Measurements from ENCODE around the gene TMEM141.
A peak's percentile ranks its signal among the peaks of the same experiment; 100 is the strongest.

TMEM141 gene

GRCh38 chr9:136790640-136791515, at the start of gene TMEM141:
Gene TMEM141 (plus strand): TSS chr9:136791344. CDS start chr9:136791371, 27 bp downstream.
- DNase-seq, result peak; percentile 100

DNA sequence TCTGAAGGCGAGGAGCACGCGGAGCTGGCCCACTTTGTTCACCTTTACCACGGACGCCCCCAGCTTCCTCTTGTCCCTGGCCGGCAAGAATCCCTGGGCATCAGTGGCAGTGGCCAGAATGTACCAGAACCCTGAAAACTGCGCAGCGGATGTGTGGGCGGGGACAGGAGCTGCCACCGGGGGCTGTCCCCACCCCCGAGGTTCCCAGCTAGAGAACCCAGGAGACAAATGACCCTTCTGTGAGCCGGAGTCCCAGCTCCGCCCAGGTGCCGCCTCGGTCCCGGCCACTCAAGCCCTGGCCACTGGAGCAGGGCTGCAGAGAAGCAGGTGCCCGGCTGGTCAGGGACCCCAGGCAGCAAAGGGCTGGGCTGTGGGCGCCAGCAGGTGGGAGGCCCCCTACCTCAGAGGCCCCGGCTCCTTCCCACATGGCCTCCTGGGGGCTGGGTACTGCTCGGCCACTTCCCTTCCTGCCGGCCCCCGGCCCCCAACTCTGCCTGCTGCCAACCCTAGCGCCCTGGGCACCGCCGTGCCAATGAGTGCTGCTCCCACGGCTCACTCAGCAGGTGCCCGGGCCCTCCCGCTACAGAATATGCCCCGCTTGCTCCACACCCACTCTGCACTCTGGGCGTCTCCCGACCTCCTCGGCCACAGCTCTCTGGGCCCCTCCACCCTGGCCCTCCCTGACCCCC, 49.1 kb upstream of the TMEM141 start:
- peak; percentile 43 to 55 for DNase-seq

DNA sequence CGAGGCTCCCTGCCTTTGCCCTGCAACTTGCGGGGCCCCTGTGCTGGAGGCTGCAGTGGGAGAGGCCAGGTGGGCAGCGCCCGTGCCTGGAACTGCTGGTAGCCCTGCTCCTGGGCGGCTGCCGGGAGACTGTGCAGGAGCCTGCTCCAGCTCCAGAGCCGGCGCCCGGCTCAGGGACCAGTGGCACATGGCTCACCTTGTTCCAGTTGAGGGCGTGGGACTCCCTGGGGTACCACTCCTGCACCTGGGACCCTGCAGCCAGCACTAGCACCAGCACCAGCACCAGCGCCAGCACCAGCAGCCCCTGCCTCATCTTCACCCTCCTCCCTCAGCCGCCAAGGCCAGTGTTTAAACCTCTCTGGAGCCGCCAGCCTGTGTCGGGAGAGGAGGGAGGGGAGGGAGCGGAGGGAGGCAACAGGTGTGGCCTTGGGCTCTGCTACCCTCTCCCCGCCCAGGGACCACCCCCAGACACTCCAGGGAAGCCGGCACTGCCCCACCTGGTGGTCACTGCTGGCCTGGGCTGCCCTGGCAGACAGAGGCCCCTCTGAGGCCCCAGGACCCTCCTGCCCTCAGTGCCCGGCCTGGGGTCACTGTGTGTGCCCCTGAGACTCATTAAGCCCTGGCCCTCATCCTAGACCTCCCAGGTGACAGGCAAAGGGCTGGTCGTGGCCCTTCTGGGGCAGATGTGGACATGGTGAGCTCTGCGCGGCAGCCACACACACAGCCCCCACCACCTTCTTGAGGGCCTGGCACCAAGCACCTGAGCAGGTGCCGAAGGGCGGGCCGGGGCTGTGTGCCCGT, 48.4 kb upstream of the TMEM141 start, which contains the start of gene LCN10:
Gene LCN10, minus strand, starts transcription at position 350 of the 801 bp plus-strand sequence. Its CDS starts 37 bp downstream, at position 313.
- no peak for DNase-seq

DNA sequence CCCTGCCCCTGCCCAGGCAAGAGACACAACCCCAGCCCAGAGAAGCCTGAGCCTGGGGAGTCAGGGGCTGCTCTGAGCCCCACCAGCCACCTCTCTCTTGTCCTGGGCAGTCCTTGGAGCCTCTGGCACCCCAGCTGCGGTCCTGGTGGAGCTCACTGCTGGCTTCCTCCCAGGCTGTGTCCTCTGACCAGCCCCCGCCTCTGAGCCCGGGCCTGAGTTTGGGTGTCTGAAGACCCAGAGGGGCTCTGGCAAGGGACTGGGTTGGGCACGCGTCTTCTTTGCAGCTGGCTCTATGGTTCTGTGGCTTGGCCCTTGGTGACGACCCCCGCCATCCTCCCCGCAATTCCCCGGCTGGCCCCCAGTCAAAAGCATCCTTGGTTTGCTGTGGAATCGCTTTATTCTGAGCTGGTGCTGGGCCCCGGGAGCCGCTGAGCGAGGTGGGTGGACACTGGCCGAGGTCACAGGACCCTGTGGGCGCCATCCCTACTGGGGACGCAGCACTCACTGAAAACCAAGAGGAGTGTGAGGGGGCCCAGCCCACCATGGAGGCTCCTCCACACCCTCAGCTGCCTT, 47.4 kb upstream of the TMEM141 start:
- no peak for DNase-seq

- DNase-seq, result no peak
Observed at GRCh38 chr9:136744773-136745172, 46.4 kb upstream of the TMEM141 start.

- no peak for DNase-seq
Observed at GRCh38 chr9:136745389-136746154, 45.6 kb upstream of the TMEM141 start.

DNA sequence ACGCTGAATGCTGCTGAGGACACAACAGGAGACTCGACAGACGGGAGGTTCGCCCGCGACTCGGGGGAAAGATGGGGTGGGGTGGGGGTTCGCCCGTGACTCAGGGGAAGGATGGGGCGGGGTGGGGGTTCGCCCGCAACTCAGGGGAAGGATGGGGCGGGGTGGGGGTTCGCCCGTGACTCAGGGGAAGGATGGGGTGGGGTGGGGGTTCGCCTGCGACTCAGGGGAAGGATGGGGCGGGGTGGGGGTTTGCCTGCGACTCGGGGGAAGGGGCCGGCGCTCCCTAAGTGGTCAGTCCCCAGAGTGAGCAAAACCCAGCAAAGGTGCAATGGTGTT, 45.0 kb upstream of the TMEM141 start:
- no peak for DNase-seq

- DNase-seq, result no peak
Observed at GRCh38 chr9:136746621-136747020, 44.5 kb upstream of the TMEM141 start.

GRCh38 chr9:136747161-136748060, 43.7 kb upstream of the TMEM141 start:
- no peak for DNase-seq

- DNase-seq, result no peak
Observed at GRCh38 chr9:136748201-136748600, 42.9 kb upstream of the TMEM141 start, which contains the start of gene LCN6. Gene LCN6 (minus strand): TSS chr9:136748525. CDS start chr9:136748483, 42 bp downstream.

- DNase-seq, result no peak
Observed at GRCh38 chr9:136748666-136749611, 42.2 kb upstream of the TMEM141 start.

GRCh38 chr9:136750526-136750925, 40.6 kb upstream of the TMEM141 start:
- no peak for DNase-seq

DNA sequence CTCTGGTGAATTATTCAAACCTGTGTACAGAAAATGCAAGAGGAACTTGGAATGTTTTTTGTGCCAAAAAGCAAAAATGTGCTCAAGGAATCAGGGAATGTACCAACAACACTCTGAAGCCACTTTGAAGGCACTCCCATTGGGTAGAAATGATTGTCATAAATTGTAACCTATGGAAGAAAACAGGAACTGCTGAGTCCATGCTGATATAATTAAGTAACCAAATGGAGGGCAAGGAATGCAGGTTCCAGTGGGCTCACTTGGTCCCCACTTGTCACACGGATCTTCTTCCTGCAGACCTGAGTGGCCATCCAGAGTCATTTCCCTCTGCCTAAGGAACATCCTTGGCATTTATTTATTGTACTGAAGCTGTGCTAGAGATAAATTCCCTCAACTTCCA, 39.9 kb upstream of the TMEM141 start:
- no peak for DNase-seq

DNA sequence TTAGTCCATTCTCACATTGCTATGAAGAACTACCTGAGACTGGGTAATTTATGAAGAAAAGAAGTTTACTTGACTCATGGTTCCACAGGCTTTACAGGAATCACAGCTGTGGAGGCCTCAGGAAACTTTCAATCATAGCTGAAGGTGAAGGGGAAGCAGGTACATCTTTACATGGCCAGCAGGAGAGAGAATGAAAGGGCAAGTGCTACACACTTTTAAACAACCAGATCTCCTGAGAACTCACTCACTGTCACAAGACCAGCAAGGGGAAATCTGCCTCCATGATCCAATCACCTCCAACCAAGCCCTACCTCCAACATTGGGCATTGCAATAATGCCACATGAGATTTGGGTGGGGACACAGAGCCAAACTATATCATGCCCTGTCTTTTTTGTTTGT, 39.3 kb upstream of the TMEM141 start:
- DNase-seq, result no peak

DNA sequence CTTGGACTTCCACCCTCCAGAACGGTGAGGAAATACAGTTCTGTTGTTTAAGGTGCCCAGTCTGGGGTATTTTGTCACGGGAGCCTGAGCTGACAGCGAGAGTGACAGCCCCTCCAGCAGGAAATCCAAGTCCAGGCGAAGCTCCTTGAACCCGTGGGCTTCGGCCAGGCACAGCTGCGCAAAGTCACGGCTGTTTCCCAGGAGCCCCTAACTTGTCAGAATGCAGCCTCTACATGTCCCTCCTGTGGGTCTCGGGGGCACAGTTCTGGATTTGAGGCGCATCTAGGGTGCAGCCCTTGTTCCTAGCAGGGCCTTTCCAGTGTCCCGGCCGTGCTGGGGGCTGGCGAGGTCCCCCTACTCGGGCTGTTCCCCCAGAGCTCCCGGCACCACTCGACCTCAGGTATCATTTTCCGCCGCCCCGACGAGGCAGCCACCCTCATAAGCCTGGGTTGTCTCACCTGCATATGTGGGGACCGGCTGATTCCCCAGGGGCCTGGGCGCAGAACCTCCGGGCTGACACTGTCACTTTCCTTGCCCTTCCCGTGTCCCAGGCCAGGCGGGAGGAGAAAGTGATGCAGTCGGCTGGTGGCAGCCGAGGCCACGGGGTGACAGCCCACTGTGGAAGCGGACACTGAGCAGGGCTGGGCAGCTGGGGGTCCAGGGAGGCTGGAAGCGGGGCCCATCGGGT, 37.6 kb upstream of the TMEM141 start:
- no peak for DNase-seq

GRCh38 chr9:136754059-136754572, 37.0 kb upstream of the TMEM141 start:
- no peak for DNase-seq

DNA sequence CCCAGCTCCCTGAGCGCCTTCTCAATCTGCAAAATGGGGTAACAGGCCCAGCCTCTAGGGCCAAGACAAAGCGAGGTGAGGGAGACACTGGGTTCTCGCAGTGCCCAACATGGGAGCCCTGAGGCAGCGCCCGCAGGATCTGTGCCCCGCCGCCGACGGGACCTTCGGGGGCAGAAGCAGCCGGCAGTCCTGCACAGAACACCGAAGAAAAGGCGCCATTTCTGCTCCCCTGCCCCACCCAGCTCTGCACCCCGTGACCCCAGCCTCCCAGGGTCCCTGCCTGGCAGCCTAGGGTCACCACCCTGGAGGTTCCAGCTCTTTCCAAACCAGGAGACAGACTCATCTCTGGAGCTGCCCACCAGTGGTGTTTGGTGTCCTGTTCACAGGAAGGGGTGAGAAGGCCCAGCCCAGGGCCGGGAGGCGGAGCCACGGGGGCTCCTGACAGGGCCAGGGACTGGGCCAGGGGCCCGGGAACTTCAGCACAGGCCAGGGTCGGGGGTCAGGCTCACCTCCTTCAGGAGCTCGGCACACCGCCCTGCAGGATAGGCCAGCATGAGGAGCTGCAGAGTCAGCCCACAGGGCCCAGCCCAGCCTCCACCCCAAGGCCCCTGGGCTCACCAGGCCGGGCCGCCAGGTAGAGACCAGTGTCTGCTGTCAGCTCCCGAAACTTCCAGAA, 36.4 kb upstream of the TMEM141 start:
- no peak for DNase-seq
